HCT116 (cell line): ENCODE measurements around the gene ACBD7. TPM values are rescaled to one million over a fixed set of nuclear protein-coding genes. Genes with fewer than 3 reads are reported as not detected.

ENCODE experiments used
- ATAC-seq: fragments of 200-7000 bp; cut with Tn5 transposase; 2 replicates; pipeline ENCODE4 v1.9.1; 2020; ENCODE audit warnings: mild to moderate bottlenecking, moderate library complexity
- BruUV-seq: library from RNA; stranded (reverse); fragments of 400-500 nt; replicated peaks from 2 replicates; lab custom pipeline; 2021; lab: Mats Ljungman, UMichigan
- CTCF ChIA-PET: fragments of 300-600 bp; sonication (Branson Sonifier 250); formaldehyde crosslinking; loops from one replicate; lab custom pipeline; 2021; ENCODE audit warnings: antibody characterized with exemption; lab: Charles Lee
- POLR2A ChIA-PET: fragments of 300-600, 350-600 bp; sonication (Branson Sonifier 250); formaldehyde crosslinking; loops from one replicate; lab custom pipeline; 2021; ENCODE audit warnings: antibody characterized with exemption; lab: Charles Lee
- RAD21 ChIA-PET, 2 experiments: fragments of 300-600 bp; sonication (Branson Sonifier 250); formaldehyde crosslinking; loops; one replicate each; lab custom pipeline; 2023; ENCODE audit warnings: low total read pairs in 2 of 2; ENCODE audit not compliant: uncharacterized antibody in 2 of 2, unreplicated experiment in 2 of 2, low non-redundant PET in 1 of 2; lab: Charles Lee
- DNase-seq: peaks from one replicate; pipeline ENCODE4 v3.0.0-alpha.2; 2010; ENCODE audit warnings: low read depth, low spot score
- H2AFZ ChIP-seq: fragments of 200-600 bp; shearing (Covaris generic), sonication (generic); 2 replicates; pipeline ENCODE4 v1.6.1; 2017; ENCODE audit warnings: low read depth, mixed run types, mixed read lengths, antibody characterized with exemption, low read length; ENCODE audit not compliant: poor library complexity, severe bottlenecking
- H3K27ac ChIP-seq: 2 replicates; pipeline ENCODE4 v1.5.1; 2012; ENCODE audit warnings: low read depth, low read length
- H3K27me3 ChIP-seq: fragments of 200-600 bp; sonication (generic); 2 replicates; pipeline ENCODE4 v1.6.1; 2016; ENCODE audit warnings: mixed run types, low read length, mixed read lengths; ENCODE audit not compliant: insufficient read depth
- H3K36me3 ChIP-seq, 2 experiments: fragments of 200-500 bp in 1 of 2; fragments of 200-600 bp in 1 of 2; sonication (Bioruptor generic) in 1 of 2; sonication (generic) in 1 of 2; 2 replicates each; pipeline versions ENCODE4 v1.5.1 to v1.6.1; 2014 to 2016; ENCODE audit warnings: low read length in 2 of 2, inconsistent platforms in 1 of 2, mixed read lengths in 1 of 2, mixed run types in 1 of 2; ENCODE audit not compliant: insufficient read depth in 2 of 2, control insufficient read depth in 1 of 2
- H3K4me1 ChIP-seq, 2 experiments: fragments of 200-600 bp in 1 of 2; sonication (generic) in 1 of 2; 2 replicates each; pipeline versions ENCODE4 v1.5.1 to v1.6.1; 2012 to 2017; ENCODE audit warnings: low read length in 2 of 2, inconsistent platforms in 1 of 2, mild to moderate bottlenecking in 1 of 2, mixed read lengths in 1 of 2, mixed run types in 1 of 2, moderate library complexity in 1 of 2; ENCODE audit not compliant: insufficient read depth in 2 of 2, control insufficient read depth in 1 of 2
- H3K4me2 ChIP-seq: fragments of 200-600 bp; sonication (generic); 2 replicates; pipeline ENCODE4 v1.6.1; 2017; ENCODE audit warnings: mixed run types, low read length, mixed read lengths
- H3K4me3 ChIP-seq, 2 experiments: fragments of 200-600 bp in 1 of 2; sonication (generic) in 1 of 2; replicated peaks in 1 of 2; 2 replicates each; pipeline ENCODE4 v1.5.1; 2011 to 2016; ENCODE audit warnings: low read length in 2 of 2, control low read depth in 1 of 2, low read depth in 1 of 2, mild to moderate bottlenecking in 1 of 2, mixed read lengths in 1 of 2, mixed run types in 1 of 2
- H3K79me2 ChIP-seq: fragments of 200-600 bp; sonication (generic); 2 replicates; pipeline ENCODE4 v1.6.1; 2017; ENCODE audit warnings: mild to moderate bottlenecking, mixed run types, low read length, moderate library complexity, mixed read lengths; ENCODE audit not compliant: insufficient read depth
- H3K9ac ChIP-seq: fragments of 200-600 bp; sonication (generic); 2 replicates; pipeline ENCODE4 v1.6.1; 2016; ENCODE audit warnings: low read length, mixed read lengths
- H3K9me2 ChIP-seq: fragments of 200-600 bp; sonication (generic), shearing (Covaris generic); 2 replicates; pipeline ENCODE4 v1.6.1; 2017; ENCODE audit warnings: mixed run types, mild to moderate bottlenecking, moderate library complexity; ENCODE audit not compliant: insufficient read depth
- H3K9me3 ChIP-seq, 2 experiments: fragments of 200-500 bp in 1 of 2; fragments of 200-600 bp in 1 of 2; sonication (Bioruptor generic) in 1 of 2; sonication (generic) in 1 of 2; 2 replicates each; pipeline ENCODE4 v1.6.1; 2014 to 2017; ENCODE audit warnings: low read length in 2 of 2, mixed read lengths in 2 of 2, inconsistent platforms in 1 of 2, low read depth in 1 of 2, mild to moderate bottlenecking in 1 of 2, mixed run types in 1 of 2, moderate library complexity in 1 of 2; ENCODE audit not compliant: control insufficient read depth in 1 of 2, insufficient read depth in 1 of 2
- H4K20me1 ChIP-seq: fragments of 200-600 bp; sonication (generic), shearing (Covaris generic); 2 replicates; pipeline ENCODE4 v1.6.1; 2017; ENCODE audit warnings: mixed run types, mild to moderate bottlenecking, moderate library complexity; ENCODE audit not compliant: insufficient read depth
- ATF3 ChIP-seq: IDR thresholded peaks from 2 replicates; pipeline ENCODE4 v1.6.1; 2012
- CBX3 ChIP-seq: IDR thresholded peaks from 2 replicates; pipeline ENCODE4 v1.6.1; 2012; ENCODE audit warnings: low read depth
- CEBPB ChIP-seq: IDR thresholded peaks from 2 replicates; pipeline ENCODE4 v1.6.1; 2012; ENCODE audit warnings: low read depth
- EGR1 ChIP-seq: IDR thresholded peaks from 2 replicates; pipeline ENCODE4 v1.6.1; 2012; ENCODE audit warnings: low read depth
- ELF1 ChIP-seq: IDR thresholded peaks from 2 replicates; pipeline ENCODE4 v1.6.1; 2012; ENCODE audit warnings: low read depth, borderline replicate concordance
- EZH2 ChIP-seq: fragments of 200-600 bp; sonication (generic); IDR thresholded peaks from 2 replicates; pipeline ENCODE4 v1.6.1; 2017; ENCODE audit warnings: antibody characterized with exemption, mixed run types
- EZH2phosphoT487 ChIP-seq: fragments of 200-600 bp; IDR thresholded peaks from 2 replicates; pipeline ENCODE4 v1.6.1; 2018; ENCODE audit warnings: antibody characterized with exemption, borderline replicate concordance
- FOSL1 ChIP-seq: IDR thresholded peaks from 2 replicates; pipeline ENCODE4 v1.6.1; 2012; ENCODE audit warnings: low read depth
- MAX ChIP-seq: IDR thresholded peaks from 2 replicates; pipeline ENCODE4 v1.6.1; 2012
- POLR2A ChIP-seq: IDR thresholded peaks from 2 replicates; pipeline ENCODE4 v1.7.0; 2011; ENCODE audit warnings: borderline replicate concordance; ENCODE audit not compliant: insufficient read depth, insufficient read length; ENCODE audit errors: extremely low read depth
- POLR2AphosphoS5 ChIP-seq: IDR thresholded peaks from 2 replicates; pipeline ENCODE4 v1.6.1; 2011; ENCODE audit warnings: mild to moderate bottlenecking, low read depth, low read length, moderate library complexity
- RAD21 ChIP-seq: IDR thresholded peaks from 2 replicates; pipeline ENCODE4 v1.6.1; 2012; ENCODE audit warnings: low read depth, mild to moderate bottlenecking
- SIN3A ChIP-seq: IDR thresholded peaks from 2 replicates; pipeline ENCODE4 v1.6.1; 2012; ENCODE audit warnings: low read depth
- SP1 ChIP-seq: IDR thresholded peaks from 2 replicates; pipeline ENCODE4 v1.6.1; 2012; ENCODE audit warnings: low read depth
- SRF ChIP-seq: IDR thresholded peaks from 2 replicates; pipeline ENCODE4 v1.6.1; 2012; ENCODE audit warnings: low read depth
- TCF7L2 ChIP-seq: IDR thresholded peaks from 2 replicates; pipeline ENCODE4 v1.7.0; 2011; ENCODE audit warnings: borderline replicate concordance, inconsistent platforms; ENCODE audit not compliant: insufficient read depth, insufficient read length; ENCODE audit errors: extremely low read depth
- YY1 ChIP-seq: IDR thresholded peaks from 2 replicates; pipeline ENCODE4 v1.6.1; 2011; ENCODE audit warnings: low read length, low read depth, moderate library complexity, mild to moderate bottlenecking; ENCODE audit not compliant: insufficient replicate concordance; ENCODE audit errors: extremely low read depth
- ZBTB33 ChIP-seq: IDR thresholded peaks from 2 replicates; pipeline ENCODE4 v1.6.1; 2011; ENCODE audit warnings: mild to moderate bottlenecking, low read length, moderate library complexity; ENCODE audit not compliant: insufficient replicate concordance; ENCODE audit errors: extremely low read depth
- ZFX ChIP-seq: fragments of 450-650 bp; IDR thresholded peaks from 2 replicates; pipeline ENCODE4 v1.6.1; 2017
- intact Hi-C: fragments of 100-400 bp; cut with micrococcal nuclease; formaldehyde crosslinking; loops from 2 replicates; pipeline ENCODE4 v1.10.0; 2022
- total RNA-seq: library from RNA; stranded (reverse); gene quantifications from one replicate; pipeline ENCODE4 v1.2.1, GENCODE V29; 2021; ENCODE audit not compliant: unreplicated experiment
- TF ChIP-seq, protein P1 (sequence below): IDR thresholded peaks from 2 replicates; pipeline ENCODE4 v1.6.1; 2012; ENCODE audit warnings: low read depth

ACBD7 gene
- total RNA-seq, 1 experiment from 2014 or later: 3.3 TPM

- no peak for TF ChIP-seq MAX
- TF ChIP-seq SRF: no peak
- no peak for TF ChIP-seq POLR2A
- TF ChIP-seq, all 23 proteins: peak for 0
Measured at GRCh38 chr10:15046626-15047025, 42.0 kb downstream of the ACBD7 start (continued).

DNA sequence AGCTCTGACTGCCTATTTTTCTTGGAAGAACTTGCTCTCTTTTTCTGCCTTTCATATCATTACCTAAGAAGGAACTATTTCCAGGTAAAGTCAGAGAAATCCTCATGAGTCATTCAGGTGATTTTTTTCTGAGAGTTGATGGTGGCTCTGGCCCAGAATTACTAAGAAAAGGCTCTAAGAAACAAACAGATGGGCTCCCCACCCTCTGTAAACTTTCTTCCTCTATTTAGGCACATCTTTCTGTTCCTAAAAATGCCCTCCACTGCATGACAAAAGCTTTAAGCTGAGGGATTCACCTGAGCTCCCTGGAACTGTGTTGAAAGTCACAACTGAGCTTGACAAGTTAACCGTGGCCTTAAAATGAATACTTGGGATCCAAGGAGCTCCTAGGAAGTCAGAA lies 43.2 kb downstream of the ACBD7 start:
- Histone ChIP-seq H4K20me1 (no peaks in the 10 kb centered on the region), H3K27me3 (no peaks in the 10 kb centered on the region), H3K27ac (no peak overlapping the region), H3K4me1 (no peaks in the 10 kb centered on the region), H3K9me2 (no peaks in the 10 kb centered on the region), H3K4me3 (no peak overlapping the region), H3K9ac (no peak overlapping the region), H3K36me3 (no peaks in the 10 kb centered on the region), H3K9me3 (no peaks in the 10 kb centered on the region), H2AFZ (no peak overlapping the region), H3K79me2 (no peaks in the 10 kb centered on the region), H3K4me2 (no peak overlapping the region)
- RAD21 ChIA-PET: no interaction called here
- CTCF ChIA-PET: no interaction called here
- DNase-seq (no peak), ATAC-seq (no peak)
- BruUV-seq: no TSS peak
- TF ChIP-seq RAD21 (no peak), CBX3 (no peak), YY1 (no peak), SRF (no peak), ATF3 (no peak), ELF1 (no peak), TCF7L2 (no peak), ZBTB33 (no peak), SIN3A (no peak), EZH2phosphoT487 (no peak), EZH2 (no peak), CEBPB (no peak), SP1 (no peak), EGR1 (no peak), POLR2AphosphoS5 (no peak), FOSL1 (no peak), POLR2A (no peak), MAX (no peak), ZFX (no peak)
- TF ChIP-seq, protein P1, sequence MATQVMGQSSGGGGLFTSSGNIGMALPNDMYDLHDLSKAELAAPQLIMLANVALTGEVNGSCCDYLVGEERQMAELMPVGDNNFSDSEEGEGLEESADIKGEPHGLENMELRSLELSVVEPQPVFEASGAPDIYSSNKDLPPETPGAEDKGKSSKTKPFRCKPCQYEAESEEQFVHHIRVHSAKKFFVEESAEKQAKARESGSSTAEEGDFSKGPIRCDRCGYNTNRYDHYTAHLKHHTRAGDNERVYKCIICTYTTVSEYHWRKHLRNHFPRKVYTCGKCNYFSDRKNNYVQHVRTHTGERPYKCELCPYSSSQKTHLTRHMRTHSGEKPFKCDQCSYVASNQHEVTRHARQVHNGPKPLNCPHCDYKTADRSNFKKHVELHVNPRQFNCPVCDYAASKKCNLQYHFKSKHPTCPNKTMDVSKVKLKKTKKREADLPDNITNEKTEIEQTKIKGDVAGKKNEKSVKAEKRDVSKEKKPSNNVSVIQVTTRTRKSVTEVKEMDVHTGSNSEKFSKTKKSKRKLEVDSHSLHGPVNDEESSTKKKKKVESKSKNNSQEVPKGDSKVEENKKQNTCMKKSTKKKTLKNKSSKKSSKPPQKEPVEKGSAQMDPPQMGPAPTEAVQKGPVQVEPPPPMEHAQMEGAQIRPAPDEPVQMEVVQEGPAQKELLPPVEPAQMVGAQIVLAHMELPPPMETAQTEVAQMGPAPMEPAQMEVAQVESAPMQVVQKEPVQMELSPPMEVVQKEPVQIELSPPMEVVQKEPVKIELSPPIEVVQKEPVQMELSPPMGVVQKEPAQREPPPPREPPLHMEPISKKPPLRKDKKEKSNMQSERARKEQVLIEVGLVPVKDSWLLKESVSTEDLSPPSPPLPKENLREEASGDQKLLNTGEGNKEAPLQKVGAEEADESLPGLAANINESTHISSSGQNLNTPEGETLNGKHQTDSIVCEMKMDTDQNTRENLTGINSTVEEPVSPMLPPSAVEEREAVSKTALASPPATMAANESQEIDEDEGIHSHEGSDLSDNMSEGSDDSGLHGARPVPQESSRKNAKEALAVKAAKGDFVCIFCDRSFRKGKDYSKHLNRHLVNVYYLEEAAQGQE: no peak
- intact Hi-C loops: no loop called here
- POLR2A ChIA-PET: no interaction called here
